DMS153 treated with DMSO at 0.1 percent for 48 hours (cell line): ENCODE data around the gene PERM1.
A peak's percentile ranks its signal among the peaks of the same experiment; 100 is the strongest.
"Not testable (repeated sequence)": the region's sequence is repeated elsewhere in the genome, so short reads cannot be mapped to it uniquely, and the experiment has no call there.

Experiments used
- DNase-seq: peaks from one replicate; lab custom pipeline; 2025; ENCODE audit not compliant: unreplicated experiment; lab: John Stamatoyannopoulos, UW

Gene PERM1

GRCh38 chr1:979744-980072 is 2.2 kb downstream of the PERM1 start:
- DNase-seq, result no peak

- no peak for DNase-seq
Observed at GRCh38 chr1:978835-979743, 2.8 kb downstream of the PERM1 start.

DNA sequence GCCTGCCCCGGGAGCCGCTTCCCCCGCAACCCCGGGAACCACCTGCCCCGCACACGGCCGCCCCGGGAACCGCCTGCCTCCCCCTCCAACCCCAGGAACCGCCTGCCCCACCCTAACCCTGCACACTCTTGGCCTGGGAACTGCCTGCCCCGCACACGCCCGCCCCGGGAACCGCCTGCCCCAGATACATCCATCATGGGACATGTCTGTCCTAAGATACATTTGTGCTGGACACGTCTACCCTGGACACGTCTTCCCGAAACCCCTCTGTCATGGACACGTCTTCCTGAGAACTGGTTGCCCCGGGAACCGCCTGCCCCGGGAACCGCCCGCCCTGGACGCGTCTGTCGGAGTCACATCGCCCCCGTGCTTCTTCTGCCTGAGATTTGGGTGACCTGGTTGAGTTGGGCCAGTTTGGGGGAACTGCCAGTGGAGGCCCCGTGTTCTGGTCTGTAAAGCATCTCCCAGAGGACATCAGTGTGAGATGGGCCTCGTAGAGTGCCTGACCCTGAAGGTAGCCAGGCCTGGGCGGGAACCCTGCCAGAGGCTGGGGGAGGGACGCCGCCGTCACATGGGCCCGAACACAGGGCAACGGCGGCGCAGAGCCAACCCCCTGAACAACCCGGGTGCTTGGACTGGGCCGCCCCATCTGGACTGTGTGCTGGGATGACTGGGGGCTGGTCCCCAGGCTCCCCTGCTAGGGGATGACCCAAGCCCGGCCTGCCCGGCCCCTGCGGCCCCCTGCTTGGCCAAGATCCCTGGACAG is 3.6 kb downstream of the PERM1 start:
- DNase-seq, result no peak

GRCh38 chr1:976791-977190 is 5.1 kb downstream of the PERM1 start:
- not testable (repeated sequence) for DNase-seq

GRCh38 chr1:975896-976683 is 5.8 kb downstream of the PERM1 start:
- peak; percentile 54 for DNase-seq

- DNase-seq, result no peak
Observed at GRCh38 chr1:975365-975764, 6.5 kb downstream of the PERM1 start.

GRCh38 chr1:974687-975328 is 7.1 kb downstream of the PERM1 start:
- no peak for DNase-seq

DNA sequence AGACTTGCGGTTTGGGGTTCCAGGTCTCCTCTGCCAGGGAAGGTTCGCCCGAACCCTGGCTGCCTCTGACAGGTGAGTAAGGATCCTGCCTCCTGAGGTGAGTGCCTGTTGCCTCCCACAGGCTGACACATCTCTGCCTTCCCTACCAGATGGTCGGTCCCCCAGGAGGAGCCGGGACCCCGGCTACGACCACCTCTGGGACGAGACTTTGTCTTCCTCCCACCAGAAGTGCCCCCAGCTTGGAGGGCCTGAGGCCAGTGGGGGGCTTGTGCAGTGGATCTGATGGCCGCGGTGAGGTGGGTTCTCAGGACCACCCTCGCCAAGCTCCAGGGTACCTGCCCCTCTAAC is 7.6 kb downstream of the PERM1 start:
- DNase-seq, result no peak

DNA sequence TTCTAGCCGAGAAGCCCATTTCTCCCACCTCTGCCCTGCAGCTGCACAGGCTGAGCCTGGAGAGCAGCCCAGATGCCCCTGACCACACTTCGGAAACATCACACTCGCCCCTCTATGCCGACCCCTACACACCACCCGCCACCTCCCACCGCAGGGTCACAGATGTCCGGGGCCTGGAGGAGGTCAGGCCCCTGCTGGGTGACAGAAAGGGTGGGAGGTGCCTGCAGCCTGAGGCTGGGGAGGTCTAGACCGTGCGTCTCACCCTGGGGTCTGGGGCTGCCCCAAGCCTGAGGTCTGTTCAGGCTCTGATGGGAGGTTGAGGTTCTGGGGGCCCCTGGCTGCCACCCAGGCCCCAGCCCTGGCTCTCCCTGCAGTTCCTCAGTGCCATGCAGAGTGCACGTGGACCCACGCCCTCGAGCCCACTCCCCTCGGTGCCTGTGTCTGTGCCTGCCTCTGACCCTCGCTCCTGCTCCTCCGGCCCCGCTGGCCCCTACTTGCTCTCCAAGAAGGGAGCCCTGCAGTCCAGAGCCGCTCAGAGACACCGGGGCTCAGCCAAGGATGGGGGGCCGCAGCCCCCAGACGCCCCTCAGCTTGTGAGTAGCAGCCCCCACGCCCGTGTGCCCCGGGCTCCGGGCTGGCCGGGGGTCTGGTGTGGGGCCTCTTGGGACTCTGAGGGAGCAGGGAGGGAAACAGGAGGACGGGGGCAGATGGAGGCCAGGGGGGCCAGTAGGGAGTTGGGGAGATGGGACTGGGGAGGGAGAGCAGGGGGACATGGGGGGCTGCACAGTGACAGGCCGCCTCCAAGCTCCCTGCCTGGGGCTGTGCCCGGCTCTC is 8.2 kb downstream of the PERM1 start:
- no peak for DNase-seq

DNA sequence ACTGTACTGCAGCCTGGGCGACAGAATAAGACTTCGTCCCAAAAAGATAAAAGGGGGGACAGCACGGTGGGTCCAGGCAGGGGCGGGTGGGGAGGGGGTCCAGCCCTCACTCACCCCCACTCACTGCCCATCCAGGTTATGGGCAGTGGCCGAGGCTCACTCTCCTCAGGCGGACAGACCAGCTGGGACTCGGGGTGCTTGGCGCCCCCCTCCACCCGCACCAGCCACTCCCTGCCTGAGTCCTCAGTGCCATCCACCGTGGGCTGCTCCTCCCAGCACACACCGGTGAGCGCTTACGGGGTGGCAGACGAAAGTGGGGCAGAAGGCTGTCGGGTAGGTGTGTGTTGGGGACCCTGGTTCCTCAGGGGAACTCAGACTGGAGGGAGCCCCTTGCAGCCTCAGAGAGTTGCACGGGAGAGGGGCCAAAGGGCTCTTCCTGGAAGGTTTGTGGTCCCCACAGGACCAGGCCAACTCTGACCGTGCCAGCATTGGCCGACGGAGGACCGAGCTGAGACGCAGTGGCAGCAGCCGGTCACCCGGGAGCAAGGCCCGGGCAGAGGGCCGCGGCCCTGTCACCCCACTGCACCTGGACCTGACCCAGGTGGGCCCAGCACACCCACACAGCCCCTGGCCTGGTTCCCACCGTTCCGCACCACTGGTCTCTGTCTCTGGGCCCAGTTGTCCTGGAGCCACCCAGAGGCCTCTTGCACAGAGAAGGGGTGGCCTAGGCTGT is 9.0 kb downstream of the PERM1 start:
- DNase-seq, result no peak

- DNase-seq, result no peak
Observed at GRCh38 chr1:971751-972506, 10.0 kb downstream of the PERM1 start.

GRCh38 chr1:970973-971730 is 10.7 kb downstream of the PERM1 start:
- no peak for DNase-seq

- no peak for DNase-seq
Observed at GRCh38 chr1:970242-970972, 11.5 kb downstream of the PERM1 start.

DNA sequence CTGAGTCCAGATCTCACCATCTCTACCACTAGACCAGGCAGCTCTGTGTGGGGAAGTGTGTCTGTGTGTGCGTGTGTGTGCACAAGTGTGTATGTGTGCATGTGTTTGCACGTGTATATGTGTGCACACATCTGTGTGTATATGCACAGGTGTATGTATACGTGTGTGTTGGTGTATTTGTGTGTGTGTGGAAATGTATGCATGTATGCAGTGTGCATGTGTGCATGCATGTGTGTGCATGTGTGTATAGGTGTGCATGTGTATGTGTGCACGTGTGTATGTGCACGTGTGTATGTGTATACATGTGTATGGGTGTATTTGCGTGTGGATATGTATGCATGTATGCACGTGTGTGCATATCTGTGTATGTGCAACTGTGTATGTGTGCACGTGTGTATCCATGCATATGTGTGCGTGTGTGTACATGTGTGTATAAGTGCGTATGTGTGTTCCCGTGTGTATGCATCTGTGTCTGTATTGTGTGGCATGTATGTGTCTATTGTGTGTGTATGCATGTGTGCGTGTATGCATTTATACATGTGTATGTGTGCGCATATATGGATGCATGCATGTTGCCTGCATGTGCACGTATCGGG is 12.5 kb downstream of the PERM1 start:
- DNase-seq, result no peak

GRCh38 chr1:967466-968343 is 14.2 kb downstream of the PERM1 start:
- no peak for DNase-seq

DNA sequence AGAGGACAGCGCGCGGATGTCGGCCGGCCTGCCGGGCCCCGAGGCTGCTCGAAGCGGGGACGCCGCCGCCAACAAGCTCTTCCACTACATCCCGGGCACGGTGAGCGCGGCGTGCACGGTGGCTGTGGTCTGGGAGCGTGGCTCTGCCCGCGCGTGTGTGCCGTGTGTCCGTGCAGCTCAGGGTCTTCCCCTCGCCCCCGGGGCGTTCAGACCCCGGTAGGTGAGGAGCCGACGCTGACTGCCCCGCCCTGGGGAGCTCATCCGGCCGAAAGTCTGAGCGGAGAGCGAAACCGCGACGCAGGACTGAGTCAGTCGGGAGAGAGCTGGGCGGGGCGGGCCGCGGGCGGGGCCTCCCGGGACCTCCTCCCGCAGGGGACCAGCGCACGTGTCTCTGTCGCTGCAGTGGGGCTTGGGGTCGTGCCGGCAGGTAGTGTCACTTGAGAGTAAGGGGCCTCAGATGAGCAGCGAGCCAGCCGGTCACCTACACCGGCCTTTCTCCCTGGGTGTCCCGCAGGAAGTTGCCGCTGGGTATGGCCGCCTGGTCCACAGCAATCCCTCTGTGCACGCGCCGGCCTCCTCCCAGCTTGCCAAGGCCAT is 15.1 kb downstream of the PERM1 start:
- DNase-seq, result no peak
